CD4-positive, alpha-beta T cell treated with Interleukin-15 for 4 hours (primary cell): ENCODE data around the gene VSIG10L.

Experiments used
- DNase-seq: peaks from one replicate; pipeline ENCODE4 v3.0.0-alpha.2; 2020; ENCODE audit warnings: low spot score

The VSIG10L gene

GRCh38 chr19:51317376-51317775 is 24.6 kb downstream of the VSIG10L start:
- DNase-seq = no peak

- DNase-seq = no peak
Observed at GRCh38 chr19:51316688-51317087, 25.3 kb downstream of the VSIG10L start.

- DNase-seq = no peak
Observed at GRCh38 chr19:51311351-51312257, 30.3 kb downstream of the VSIG10L start, which contains the start of gene IGLON5. Gene IGLON5, plus strand, starts transcription at chr19:51311644. Its CDS starts 204 bp downstream, at chr19:51311848.

- DNase-seq = no peak
Observed at GRCh38 chr19:51305479-51305878, 36.5 kb downstream of the VSIG10L start.

- DNase-seq = no peak
Observed at GRCh38 chr19:51301266-51301665, 40.7 kb downstream of the VSIG10L start.

- no peak for DNase-seq
Observed at GRCh38 chr19:51297406-51297805, 44.5 kb downstream of the VSIG10L start.

- DNase-seq = no peak
Observed at GRCh38 chr19:51296336-51297093, 45.4 kb downstream of the VSIG10L start.

GRCh38 chr19:51295382-51296126 is 46.4 kb downstream of the VSIG10L start:
- no peak for DNase-seq

GRCh38 chr19:51294977-51295375 is 47.0 kb downstream of the VSIG10L start:
- no peak for DNase-seq

- no peak for DNase-seq
Observed at GRCh38 chr19:51294211-51294976, 47.5 kb downstream of the VSIG10L start.

GRCh38 chr19:51293571-51294210 is 48.2 kb downstream of the VSIG10L start:
- DNase-seq = no peak

- DNase-seq = no peak
Observed at GRCh38 chr19:51292971-51293370, 49.0 kb downstream of the VSIG10L start.

- DNase-seq = no peak
Observed at GRCh38 chr19:51289635-51290034, 52.3 kb downstream of the VSIG10L start.

GRCh38 chr19:51285682-51286081 is 56.3 kb downstream of the VSIG10L start:
- no peak for DNase-seq

- DNase-seq = no peak
Observed at GRCh38 chr19:51282335-51282734, 59.6 kb downstream of the VSIG10L start.
